ENCODE measurements around the gene VAMP4.
"Not testable (repeated sequence)": the region's sequence is repeated elsewhere in the genome, so short reads cannot be mapped to it uniquely, and the experiment has no call there.

Gene VAMP4

DNA sequence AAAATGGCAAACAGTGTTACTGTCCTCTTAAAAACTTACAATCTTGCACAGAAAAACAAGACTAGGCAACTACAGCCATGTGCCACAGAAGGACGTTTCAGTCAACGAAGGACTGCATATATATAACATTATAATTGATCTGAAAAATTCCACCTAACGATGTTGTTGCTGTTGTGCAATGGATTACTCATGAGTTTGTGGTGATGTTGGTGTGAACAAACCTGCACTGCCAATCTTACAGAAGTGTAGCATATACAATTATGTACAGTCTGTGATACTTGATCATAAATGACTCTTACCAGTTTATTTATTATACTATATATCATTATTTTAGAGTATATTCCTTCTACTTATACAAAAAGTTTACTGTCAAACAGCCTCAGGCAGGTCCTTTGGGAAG, 6.8 kb upstream of the VAMP4 start:
- DNase-seq = no peak

GRCh38 chr1:171744986-171745385, 3.1 kb upstream of the VAMP4 start:
- no peak for DNase-seq

- peak; percentile 29 for DNase-seq
These were observed 1.4 kb upstream of the VAMP4 start for GRCh38 chr1:171743081-171743870.

DNA sequence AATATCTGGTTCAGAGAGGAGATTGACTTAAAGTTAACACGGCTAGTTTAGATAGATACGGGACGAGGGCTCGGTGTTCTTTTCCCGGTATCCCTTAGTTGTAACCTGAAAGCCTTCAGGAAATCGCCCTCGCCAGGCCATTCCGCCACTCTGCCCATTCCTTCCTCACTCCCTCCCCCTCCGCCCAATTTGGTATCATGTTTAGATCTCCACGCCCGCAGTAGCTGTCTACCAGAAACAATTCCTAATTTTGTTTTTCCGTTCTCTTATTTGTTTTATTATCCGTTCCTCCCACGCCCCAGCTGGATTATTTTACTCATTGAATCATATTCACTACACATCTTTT, 685 bp upstream of the VAMP4 start:
- DNase-seq = peak; percentile 23

DNA sequence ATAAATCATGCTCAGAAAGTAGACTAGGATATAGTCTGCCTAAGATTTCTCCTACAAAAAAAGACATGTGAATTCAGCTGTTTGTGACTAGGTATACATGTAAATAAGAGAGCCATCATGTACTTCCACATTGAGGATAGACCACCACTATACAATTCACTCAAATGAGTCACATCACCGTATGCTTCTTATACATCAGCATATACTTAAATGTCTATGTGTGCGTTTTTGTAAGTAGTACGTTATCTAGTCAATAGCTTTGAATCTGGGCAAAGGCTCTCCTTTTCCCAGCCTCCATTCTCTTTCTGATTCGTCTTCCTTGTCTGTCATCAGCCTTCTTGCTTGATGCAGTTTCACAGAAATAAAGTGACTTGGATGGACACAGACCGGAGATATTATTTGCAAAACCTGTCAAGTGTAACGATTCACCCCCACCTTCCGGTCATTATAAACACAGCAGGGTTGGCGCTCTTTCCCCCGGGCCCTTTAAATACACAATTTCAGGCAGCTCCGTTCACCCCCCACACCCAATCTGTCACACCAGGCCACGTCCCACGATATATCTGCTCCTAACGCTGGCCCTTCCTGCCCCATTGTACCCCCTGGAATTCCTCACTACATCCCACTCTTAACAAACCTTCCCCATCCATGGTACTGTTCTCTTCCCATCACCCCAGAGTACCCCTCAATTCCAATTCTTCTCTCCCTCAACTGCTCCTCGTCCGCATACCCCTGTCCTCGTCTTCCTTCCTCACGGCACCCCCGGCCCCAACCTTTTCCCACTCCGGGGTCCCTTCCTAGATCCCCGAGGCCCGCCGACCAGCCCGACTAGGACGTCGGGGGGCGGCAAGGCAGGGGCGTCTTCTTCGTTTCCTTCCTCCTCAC, 636 bp downstream of the VAMP4 start:
- peak; percentile 51 for DNase-seq

DNA sequence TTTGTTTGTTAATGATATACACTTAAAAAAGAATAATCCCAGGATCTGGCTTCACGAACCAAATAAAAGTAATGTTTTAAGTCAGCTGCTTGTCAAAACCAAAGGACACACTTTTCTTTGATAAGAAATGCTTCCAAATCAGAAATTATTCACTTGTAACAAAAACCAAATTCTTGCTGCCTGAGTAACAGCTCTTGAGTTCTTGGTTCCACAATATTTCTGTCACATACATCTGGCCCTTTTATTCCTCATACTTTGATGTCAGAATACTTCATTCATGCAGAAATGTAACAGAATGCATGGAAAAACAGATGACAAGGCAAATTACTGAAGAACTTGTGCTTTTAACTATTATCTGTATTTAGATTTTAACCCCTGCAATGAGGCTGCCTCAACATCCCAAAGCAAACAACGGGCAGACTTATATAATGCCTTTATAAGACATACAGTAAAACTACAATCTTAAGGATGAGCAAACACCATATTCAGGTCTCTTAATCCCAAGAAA, 1.5 kb downstream of the VAMP4 start:
- no peak for DNase-seq

DNA sequence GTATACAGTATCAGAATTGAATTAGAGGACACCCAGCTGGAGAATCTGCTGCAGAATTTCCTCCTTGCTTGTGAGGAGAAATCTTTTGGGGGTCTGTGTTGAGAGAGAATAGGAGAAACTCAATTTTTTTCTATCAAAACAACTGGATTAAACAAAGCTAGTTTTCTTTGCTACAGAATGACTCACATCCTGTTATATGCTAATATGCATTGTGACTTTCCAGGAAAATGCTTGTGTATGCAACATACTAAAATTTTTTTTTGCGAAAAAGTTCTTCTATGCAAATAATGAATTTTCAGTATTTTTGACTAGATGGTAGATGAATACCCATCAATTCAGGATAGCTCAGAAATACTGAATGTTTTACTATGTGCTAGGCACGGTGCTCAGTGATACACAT, 2.2 kb downstream of the VAMP4 start:
- DNase-seq = no peak

- no peak for DNase-seq
These were observed 3.0 kb downstream of the VAMP4 start for GRCh38 chr1:171738911-171739310.

DNA sequence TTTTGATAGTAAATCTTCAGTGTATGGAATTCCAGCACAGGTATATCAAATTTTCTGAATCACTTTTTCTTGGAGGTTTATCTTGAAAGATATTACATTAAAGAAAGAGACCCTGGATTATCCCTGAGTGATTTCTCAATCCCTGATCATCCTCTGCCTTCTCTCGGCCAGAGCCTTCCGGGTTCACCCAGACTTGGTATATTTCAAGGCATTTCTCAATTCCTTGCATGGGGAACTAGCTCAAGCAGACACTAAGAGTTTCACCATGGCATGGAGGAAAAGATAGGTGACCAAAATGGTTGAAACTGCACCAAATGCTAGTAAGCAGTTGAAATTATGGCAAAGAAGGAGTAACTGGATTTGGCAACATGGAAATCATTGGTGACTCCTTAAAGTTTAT, 5.7 kb downstream of the VAMP4 start:
- DNase-seq = no peak

- no peak for DNase-seq
These were observed 11.8 kb downstream of the VAMP4 start for GRCh38 chr1:171730052-171730451.

DNA sequence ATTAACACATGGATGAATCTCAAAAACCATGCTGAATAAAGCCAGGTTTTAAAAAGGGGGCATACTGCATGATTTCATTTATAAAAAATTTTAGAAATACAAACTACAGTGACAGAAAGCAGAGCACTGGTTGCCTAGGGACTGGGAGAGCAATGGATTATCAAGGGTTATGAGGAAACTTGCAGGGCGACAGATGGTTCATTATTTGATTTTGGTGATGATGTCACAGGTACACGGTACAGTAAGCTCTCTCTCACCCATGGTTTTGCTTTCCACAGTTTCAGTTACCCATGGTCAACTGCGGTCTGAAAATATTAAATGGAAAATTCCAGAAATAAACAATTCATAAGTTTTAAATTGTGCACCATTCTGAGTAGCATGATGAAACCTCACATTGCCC, 14.1 kb downstream of the VAMP4 start:
- no peak for DNase-seq

- not testable (repeated sequence) for DNase-seq
These were observed 18.7 kb downstream of the VAMP4 start for GRCh38 chr1:171723180-171723579.

DNA sequence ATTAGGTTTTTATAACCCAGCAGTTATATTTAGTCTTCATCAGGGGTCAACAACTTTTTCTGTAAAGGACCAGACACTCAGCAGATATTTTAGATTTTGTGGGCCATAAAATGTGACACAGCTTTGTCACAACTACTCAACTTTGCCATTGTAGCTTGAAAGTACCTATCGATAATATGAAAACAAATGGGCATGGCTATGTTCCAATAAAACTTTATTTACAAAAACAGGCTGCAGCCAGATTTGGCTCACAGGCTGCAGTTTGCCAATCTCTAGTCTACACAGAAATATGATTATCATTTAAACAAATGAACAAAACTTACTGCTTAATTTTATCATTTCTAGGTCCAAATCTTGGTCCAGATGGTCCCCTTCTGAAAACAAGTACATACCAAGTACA, 23.0 kb downstream of the VAMP4 start:
- no peak for DNase-seq

- DNase-seq = no peak
These were observed 23.6 kb downstream of the VAMP4 start for GRCh38 chr1:171718216-171718615.

DNA sequence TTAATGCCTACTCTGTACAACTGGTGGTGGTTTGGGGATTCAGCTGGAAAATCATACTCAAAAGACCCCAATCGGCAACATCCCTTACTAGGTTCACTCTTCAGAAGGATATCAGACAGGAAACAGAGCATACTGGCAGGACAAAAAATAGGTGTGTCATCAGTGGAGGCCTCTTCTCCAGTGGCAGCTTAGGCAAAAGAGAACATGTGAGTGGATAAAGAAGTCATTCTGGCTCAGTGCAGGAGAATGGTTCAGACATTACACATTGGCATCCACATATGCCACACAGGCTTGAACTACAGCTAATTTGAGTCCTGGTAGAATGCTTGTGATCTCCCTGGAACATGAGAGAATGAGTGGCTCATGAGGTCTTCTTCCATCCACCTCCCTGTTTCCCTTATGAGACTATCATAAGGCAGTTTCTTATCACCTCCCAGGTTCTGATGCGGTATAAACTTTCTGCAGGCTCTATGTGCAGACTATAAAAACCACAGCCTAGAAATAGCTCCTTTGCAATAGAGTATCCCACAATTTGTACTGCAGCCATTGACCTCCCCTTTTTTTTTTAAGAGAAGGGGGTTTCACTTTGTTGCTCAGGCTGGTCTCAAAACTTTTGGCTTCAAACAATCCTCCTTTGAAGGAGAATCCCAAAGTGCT, 24.7 kb downstream of the VAMP4 start:
- DNase-seq = no peak

- DNase-seq = no peak
These were observed 25.2 kb downstream of the VAMP4 start for GRCh38 chr1:171716616-171717015.

DNA sequence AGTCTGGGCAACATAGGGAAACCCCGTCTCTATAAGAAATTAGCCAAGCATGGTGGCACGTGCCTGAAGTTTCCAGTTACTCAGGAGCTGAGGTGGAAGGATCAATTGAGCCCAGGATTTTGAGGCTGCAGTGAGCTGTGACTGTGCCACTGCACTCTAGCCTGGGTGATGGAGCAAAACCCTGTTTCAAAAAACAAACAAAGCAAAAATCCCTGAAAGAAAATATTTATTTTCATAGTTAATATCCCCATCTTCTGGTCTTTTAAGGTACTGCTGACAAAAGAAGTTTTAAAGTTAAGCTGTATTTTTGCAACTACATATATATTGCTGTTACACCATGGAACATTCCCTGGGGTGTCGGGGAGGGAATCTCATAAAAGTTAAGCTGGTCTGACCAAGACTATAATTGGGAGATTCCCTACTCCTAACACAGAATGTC, 26.0 kb downstream of the VAMP4 start:
- DNase-seq = no peak

- DNase-seq = no peak
These were observed 29.5 kb downstream of the VAMP4 start for GRCh38 chr1:171712341-171712740.

- no peak for DNase-seq
These were observed 30.2 kb downstream of the VAMP4 start for GRCh38 chr1:171711643-171712042.

DNA sequence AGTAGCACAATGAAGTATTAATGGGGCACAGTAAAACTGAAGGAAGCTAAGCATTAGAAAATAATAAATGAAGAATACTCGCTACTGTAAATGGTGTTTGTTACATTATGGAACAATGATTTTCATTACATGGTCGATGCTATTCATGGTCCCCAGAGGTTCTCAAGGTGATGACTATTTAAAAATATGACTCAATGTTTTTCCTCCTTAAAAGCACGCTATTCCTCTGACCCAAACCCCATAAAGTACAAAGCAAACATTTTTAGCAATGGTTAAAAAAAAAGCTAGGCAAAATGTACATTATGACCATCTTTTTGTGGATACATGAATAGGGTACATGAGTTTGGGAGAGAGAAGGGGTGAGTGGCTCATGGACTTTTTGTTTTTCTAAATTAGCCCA, 34.3 kb downstream of the VAMP4 start:
- no peak for DNase-seq

- no peak for DNase-seq
These were observed 39.3 kb downstream of the VAMP4 start for GRCh38 chr1:171702598-171702997.

DNA sequence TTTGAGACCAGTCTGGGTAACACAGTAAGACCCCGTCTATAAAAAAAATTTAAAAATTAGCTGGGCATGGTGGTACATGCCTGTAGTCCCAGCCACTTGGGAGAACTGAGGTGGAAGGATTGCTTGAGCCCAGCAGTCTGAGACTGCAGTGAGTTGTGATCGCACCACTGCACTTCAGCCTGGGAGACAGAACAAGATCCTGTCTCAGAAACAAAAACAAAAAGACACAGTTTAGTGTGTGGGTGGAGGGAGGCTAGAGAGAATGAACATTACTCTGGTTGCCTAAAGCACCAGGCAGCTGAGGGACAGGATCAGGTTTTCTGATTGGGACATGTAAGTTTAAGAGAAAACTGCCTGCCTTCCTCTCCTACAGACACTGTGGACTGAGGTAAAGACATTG, 42.3 kb downstream of the VAMP4 start:
- no peak for DNase-seq

- DNase-seq = not testable (repeated sequence)
These were observed 46.1 kb downstream of the VAMP4 start for GRCh38 chr1:171695772-171696171.

Data from stimulated activated CD4-positive, alpha-beta T cell treated with anti-CD3 and anti-CD28 coated beads, Interleukin-4, amount 100 ng/mL, for 24 hours (primary cell).